Activated CD8-positive, alpha-beta memory T cell treated with anti-CD3 and anti-CD28 coated beads for 4 hours (primary cell): Measurements from ENCODE around the gene KDM6A.
"Not testable (repeated sequence)": the region's sequence is repeated elsewhere in the genome, so short reads cannot be mapped to it uniquely, and the experiment has no call there.

Experiments used
- DNase-seq, 2 donors: peaks; one replicate each; pipeline ENCODE4 v3.0.0-alpha.2; 2020; ENCODE audit warnings: low read depth in 2 of 2

Gene KDM6A

DNA sequence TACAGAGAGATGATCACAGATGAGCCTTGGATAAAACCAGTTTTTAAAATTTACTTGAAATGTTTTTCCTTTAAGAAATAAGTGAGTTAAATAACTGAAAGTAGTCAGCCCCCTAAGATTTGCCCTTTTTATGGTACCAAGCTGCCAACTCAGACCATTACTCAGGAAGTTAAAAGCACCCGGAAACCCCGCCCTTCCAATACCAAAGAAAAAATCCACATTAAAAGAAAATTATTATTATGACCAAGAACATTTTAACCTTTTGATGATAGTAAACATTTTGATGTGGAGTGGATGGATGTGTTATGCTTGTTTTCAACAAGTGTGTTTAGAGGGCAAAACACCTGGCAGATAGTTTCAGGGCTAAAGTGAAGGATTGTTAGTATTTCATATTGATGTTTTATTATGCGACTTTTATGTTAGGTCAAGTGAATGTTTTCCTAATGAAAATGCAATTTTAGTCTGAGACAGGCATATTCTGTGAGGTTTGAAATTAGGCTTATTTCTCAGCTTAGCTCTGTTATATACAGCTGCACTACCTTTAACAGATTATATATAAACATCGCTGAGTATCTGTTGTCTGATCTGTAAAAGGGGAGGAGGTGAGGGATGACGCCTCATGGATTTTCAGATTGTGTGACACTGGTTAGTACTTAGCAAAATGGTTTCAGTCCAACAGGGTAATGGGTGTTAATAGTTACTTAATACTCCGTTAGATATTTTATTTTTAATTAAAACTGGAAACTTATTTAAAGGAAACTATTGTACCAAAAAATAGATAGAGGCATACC, 89.0 kb downstream of the KDM6A start:
- no peak for DNase-seq

DNA sequence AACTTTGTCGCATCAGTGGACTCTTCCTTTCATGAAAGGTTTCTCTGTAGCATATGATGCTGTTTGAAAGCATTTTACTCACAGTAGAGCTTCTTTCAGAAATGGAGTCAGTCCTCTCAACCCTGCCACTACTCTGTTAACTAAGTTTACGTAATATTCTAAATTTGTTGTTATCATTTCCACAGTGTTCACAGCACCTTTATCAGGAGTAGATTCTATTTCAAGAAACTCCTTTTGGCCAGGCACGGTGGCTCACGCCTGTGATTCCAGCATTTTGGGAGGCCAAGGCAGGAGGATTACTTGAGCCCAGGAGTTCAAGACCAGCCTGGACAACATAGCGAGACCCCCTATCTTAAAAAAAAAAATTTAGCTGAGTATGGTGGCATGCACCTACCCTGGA, 90.0 kb downstream of the KDM6A start:
- no peak for DNase-seq

DNA sequence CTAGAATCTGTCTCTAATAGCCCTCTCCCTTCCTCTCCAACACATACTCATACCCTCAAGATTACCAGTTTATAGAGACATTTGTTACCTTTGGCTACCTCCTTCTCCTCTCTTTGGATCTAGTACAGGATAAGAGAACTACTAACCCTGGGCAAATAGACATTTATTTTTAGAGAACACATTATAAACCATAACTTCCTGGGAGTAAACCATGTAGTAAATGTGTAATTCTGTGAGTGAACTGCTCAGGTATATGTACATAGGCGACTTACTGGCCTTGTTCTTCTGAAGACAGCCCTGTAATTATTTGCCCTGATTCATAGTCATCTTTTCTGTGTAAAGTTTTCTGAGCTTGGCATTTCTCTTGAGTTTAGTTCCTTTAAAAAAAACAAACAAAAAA, 94.2 kb downstream of the KDM6A start:
- DNase-seq: no peak

DNA sequence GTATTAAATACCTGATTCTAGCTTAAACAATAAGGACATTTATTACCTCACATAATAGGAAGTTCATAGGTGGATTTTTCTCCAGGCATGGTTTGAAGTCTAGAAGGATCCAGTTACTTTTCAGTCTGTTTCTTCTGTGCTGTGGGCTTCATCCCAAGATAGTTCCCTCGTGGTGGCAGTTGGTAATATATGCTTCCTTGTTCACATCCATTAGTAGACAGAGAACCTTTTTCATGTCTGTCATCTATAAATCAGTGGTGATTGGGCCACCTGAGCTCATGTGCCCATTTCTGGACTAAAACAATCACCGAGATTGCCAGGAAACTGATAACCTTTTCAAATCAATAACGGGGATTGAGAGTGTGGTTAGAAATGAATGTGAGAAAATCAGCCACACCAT, 97.7 kb downstream of the KDM6A start:
- no peak for DNase-seq

DNA sequence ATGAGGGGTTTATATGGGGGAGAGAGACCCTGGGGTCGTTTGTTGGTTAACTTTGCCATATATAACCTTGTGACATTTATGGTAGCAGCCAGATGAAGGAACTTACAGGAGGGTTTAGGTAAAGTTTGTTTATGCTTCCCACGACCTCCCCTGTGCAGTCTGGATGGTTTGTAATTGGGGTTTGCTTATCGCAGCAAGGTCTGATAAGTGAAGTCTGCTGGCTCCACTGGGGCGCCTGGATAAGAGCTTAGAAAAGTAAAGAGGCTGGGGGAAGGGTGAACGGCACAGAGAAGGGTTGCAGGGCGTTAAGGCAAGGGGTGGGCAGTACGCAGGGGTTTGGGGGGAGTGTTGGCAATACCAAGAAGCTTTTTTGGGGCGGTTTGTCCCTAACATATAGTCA, 98.7 kb downstream of the KDM6A start:
- no peak for DNase-seq

DNA sequence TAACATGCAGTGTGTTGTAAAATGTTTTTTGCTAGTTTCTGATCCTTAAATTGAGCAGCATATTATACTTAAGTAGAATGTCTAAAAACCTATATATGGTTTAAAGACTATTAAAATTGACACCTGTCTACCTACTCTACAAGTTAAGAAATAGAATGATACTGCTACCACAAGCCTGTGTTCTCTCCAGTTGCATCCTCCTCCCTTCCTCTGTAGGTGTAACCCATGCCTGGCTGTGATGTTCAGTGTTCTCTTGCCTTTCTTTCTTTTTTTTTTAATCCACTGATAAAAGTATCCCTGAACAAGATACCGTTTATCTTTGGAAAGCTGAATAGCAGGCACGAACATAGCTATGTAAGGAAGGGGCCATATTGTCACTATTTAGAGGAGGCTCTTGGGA, 99.1 kb downstream of the KDM6A start:
- DNase-seq: no peak

DNA sequence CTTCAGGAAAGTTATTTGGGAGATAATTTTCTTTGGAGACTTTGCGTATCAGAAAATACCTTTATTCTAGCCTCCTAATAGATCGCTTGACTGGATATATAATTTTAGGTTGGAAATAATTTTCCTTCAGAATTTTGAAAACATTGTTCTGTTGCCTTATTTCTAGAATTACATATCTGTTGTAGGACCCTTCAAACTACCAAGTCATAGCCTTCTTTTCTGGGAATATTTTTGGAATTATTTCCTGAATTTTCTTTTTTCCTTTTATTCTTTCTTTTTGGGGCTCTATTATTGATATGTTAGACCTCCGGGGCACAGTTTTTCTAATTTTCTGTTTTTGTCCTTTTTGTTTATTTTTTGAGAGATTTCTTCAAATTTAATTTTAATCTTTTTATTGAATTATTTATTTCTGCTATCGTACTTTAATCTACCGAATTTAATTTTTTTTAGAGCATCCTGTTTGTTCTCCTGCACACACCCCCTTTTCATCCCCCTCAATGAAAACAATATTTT, 100.5 kb downstream of the KDM6A start:
- DNase-seq: no peak

DNA sequence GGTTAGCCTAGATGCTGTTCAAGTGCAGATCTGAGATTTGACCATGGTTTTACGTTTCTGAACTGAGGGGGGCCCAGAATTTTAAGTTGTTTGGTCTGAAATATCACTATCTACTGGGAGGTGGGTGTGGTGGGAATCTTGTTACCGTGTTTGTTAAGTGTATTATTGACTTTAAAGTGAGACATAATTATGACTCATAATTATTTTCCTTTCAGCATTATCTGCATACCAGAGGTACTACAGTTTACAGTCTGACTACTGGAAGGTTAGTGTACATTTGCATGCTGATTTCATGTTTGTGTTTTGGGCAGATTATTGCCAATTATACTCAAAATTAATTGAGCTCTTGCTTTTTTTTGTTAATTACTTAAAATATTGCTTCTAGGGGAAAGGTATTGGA, 101.5 kb downstream of the KDM6A start:
- DNase-seq: no peak

DNA sequence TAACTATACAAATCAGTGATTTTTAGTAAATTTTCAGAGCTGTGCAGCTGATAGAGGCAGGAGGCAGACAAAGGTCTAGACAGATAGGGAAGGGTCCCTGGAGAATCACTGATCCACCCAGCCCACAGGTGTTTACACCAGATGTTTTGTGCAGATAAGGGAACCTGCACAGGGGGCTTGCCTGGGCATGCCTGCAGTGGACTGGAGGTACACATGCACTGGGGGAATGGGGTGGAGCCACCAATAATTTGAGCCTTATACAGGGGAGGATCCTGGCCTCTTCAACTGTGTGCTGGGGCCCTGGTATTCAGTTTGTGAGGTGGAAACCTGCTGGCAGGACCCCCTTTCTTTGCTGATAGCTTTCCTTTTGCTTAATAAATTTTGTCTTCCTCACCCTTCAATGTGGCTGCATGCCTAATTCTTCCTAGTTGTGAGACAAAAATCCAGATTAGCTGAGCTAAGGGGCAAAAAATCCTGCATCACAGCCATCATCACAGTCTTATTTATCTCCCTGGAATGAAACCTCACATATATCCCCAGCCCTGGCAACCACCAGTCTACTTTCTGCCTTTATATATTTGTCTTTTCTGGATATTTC, 102.8 kb downstream of the KDM6A start:
- no peak for DNase-seq

DNA sequence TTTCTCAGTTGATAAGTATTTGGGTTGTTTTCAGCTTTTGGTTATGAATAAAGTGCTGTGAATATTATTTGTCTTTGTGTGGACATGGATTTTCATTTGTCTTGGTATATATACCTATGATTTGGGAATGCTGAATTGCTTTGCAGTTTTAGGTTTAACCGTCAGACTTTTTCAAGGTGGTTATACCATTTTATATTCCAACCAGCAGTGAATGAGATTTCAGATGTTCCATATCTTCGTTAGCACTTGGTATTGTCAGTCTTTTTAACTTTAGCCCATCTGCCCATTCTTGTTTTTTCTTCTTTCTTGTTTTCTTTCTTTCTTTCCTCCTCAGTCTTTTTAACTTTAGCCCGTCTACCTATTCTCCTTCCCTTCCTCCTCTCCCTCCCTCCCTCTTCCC, 106.0 kb downstream of the KDM6A start:
- DNase-seq: no peak

DNA sequence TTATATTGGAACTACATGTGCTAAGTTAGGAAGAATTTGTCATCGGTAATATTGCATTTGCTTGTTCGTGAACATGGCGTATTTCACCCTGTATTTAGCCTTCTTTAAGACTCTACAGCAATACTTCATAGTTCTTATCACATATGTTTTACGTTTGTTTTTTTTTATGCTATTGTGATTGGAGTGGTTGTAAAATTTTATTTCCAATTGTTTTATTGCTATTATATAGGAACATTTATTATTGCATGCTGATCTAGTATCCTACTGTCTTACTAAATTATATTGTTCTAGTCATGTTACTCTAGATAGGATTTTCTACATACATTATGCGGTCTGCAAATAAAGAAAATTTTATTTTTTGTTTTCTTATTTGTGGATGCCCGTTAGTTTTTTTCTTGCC, 107.4 kb downstream of the KDM6A start:
- DNase-seq: no peak

DNA sequence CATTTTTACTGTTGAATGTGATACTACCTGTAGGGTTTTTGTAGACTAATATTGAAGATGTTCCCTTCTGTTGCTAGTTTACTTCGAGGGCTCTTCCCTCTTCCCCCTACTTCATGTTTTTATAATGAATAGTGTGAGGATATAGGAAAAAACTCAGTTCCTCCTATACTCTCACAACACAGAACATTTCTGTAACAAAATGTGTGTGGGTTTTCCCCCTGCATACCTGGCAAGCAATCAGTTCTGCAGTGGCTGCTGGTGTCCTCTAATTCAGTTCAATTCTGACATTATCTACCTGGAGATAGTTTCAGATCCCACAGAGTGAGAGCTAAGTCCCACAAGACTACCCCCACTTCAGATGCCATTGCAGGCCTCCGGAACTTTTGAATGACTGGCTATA, 107.9 kb downstream of the KDM6A start:
- DNase-seq: no peak

DNA sequence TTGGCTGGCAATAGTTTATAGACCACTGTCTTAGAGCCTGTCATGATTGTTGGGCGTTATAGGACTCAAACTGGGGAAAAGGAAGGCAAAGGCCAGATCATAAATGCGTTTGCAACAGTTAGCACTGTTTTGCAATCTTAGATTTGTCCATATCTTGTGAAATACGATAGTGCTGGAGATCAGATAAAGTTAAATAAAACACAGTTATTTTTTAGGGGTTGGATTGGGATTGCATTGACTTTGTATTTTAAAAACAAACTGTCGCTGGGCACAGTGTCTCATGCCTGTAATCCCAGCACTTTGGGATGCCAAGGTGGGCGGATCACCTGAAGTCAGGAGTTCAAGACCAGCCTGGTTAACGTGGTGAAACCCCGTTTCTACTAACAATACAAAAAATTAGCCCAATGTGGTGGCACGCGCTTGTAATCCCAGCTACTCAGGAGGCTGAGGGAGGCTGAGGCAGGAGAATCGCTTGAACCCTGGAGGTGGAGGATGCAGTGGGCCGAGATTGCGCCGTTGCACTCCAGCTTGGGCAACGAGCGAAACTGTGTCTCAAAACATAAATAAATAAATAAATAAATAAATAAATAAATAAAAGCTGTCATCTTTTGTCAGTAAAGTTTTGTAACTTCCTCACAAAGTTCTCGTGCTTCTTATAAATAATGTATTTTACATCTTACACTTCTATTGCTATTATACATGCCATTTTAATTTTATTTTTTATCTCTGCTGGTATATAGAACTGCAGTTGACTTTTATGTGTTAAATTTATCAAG, 117.2 kb downstream of the KDM6A start:
- no peak for DNase-seq

DNA sequence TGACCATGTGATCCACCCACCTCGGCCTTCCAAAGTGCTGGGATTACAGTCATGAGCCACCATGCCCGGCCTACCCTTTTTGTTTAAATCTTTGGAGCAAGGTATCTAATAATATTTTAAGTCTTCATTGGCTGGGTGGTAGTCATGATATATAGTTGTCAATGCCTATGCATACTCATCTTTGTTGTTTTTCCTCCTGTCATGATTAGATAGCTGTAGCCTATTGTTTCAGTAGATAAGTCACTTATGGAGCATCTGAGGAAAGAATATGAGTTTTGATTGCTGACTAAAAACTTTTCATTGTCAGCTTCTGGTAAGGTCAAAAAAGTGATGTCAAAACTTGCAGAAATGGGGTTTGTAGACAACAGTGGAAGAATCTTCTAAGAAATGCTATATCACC, 119.8 kb downstream of the KDM6A start:
- DNase-seq: no peak

DNA sequence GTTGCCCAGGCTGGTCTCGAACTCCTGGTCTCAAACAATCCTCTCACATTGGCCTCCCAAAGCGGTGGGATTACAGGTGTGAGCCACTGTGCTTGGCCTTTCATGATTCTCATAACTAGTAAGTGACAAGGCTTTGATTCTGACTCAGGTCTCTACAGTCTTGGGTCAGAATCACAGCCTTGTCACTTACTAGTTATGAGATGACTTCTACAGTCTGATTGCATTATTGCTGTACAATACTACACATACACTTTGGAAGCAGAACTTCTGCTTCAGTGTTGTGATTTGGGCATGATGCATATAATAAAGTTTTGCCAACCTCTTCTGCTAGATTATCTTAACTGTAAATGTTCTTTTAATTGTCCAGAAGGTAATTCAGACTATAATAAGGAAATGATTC, 123.3 kb downstream of the KDM6A start:
- no peak for DNase-seq

DNA sequence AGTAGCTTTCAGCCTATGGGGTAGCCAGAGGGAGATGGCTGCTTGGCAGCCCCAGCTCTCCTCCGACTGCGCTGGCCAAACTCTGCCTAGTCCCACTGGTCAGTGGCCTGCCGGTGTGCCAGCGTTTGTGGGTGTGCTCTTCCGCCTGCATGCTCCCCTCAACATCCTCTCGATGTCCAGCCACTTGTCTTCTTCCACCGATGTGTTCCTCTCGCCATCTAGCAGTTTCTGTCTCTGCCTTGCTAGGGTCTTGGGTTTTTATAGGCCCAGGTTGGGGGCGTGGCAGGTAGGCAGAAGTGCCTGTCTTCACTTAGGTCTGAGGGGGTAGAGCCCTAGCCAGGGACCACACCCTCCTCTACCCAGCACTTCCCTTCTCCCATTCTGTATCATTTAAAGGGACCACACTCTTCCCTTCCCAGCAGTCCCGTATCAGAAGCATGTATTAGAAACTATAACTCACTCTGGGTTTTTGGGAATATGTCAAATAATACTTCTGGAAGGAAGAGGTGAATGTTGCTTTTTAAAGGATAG, 124.4 kb downstream of the KDM6A start:
- DNase-seq: no peak

DNA sequence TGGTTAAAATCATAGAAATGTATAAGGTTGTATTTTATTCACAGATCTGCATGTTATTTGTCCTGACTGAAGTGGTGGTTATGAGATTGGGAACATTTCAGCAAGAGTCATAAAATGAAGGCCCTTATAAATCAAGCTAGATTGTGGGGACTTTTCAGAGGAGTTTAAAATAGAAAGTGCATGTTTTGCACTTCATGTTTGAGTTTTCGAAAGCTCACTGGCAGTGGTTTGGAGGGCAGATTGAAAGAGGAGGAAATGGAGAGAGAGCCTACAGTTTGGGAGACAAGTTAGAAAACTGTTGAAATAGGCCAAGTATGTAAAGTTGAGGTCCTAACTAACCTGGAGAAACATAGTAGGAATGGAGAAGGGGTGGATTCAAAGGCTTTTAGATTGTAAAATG, 124.9 kb downstream of the KDM6A start:
- no peak for DNase-seq

DNA sequence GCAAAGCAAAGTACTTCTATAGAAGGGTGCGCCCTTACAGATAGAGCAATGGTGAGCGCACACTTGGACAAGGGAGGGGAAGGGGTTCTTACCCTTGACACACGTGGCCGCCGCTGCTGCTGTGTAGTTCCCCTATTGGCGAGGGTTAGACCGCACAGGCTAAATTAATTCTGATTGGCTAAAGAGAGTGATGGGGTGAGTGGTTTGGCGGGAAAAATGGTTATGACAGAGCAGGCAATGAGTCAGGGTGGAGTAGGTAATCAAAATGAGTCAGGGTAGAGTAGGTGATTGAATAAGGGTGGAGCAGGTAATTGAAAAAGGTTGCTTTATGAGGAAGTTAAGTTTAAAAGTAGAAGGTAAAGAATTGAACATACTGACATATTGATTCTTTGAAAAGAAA, 126.2 kb downstream of the KDM6A start:
- DNase-seq: not testable (repeated sequence)

DNA sequence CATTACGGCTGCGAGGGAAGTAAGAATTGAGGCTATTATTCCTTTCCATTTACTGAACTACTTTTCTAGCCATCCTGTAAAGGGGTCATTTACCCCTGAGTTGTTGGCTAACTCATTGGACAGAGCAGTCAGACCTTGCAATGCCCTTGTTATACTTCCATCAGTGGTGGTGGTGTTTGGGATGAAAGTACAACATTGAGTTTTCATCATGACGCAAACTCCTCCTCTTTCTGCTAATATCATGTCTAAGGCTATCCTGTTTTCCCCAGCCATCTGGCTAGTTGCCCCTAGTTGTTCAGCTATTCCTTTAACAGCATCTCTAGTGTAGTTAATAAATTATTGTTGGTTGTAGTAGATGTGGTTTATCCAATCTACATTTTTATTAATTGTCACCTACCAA, 126.9 kb downstream of the KDM6A start:
- DNase-seq: not testable (repeated sequence)

DNA sequence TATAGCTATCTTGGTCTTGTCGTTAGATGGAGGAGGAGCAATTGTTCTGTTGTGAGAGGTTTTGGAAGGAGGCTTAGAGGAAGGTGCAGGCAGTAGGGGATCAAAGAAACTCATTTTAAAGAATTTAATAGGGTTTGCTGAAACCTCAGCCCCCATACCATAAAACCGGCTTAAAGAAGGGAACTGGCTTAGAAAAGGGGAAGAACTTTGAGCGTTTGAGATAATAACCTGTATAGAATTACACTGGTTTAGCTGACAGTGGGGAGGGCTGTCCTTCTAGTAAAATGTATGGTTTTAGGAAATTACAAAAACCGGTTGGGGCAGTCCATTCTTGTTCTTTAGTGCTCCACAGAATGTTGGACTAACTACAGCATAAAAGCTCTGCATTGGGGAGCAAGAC, 128.1 kb downstream of the KDM6A start:
- no peak for DNase-seq

DNA sequence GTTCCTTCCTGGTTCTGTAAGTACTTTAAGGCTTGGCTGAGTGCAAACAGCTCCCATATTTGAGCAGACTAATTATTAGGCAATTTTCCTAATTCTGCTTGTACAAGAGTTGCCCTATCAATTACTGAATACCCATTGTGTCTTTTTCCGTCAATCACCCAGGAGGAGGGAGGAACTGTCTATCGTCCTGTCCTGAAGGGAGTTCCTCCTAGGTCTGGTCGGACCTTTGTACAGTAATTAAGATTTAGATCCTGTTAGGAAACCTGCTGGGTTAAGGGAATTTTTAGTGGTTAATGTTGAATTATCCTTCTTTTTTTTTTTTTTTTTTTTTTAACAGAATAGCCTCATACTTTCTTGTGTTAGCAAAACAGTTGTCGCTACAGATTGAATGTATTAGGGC, 130.1 kb downstream of the KDM6A start:
- no peak for DNase-seq

DNA sequence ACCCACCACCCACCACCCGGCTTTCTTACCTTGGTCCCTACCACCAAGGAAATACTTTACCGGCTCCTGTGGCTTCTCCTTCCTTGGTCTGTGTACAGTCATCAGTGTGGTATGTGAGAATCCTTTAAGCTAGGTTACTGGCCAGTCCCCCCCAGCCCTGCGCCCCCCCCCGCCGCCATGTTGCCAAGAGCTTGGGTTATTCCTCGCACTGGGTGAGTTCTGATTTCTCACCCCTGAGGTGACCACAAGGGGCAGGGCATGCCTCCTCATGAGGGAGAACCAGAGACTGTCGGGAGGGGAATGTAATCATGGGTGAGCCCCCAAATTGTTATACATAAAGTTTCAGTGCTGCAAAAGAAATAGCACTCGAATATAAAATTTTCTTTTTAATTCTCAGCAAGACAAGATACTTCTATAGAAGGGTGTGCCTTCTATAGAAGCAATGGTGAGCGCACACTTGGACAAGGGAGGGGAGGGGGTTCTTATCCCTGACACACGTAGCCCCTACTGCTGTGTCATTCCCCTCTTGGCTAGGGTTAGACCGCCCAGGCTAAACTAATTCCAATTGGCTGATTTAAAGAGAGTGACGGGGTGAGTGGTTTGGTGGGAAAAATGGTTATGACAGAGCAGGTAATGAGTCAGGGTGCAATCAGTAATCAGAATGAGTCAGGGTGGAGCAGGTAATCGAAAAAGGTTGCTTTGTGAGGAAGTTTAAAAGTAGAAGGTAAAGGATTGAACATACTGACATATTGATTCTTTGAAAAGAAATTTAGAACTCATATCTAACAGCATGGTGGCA, 133.2 kb downstream of the KDM6A start:
- no peak for DNase-seq
